ENCODE data around the gene EGFLAM. TPM values are rescaled to one million over a fixed set of nuclear protein-coding genes. Genes with fewer than 3 reads are reported as not detected.

Gene EGFLAM
- total and polyA plus RNA-seq, 9 of the 15 experiments (the other 6 are each of a cell fraction or from before 2014, with no cell fraction given): 0.09 to 2.5 (median 1.0) TPM

DNA sequence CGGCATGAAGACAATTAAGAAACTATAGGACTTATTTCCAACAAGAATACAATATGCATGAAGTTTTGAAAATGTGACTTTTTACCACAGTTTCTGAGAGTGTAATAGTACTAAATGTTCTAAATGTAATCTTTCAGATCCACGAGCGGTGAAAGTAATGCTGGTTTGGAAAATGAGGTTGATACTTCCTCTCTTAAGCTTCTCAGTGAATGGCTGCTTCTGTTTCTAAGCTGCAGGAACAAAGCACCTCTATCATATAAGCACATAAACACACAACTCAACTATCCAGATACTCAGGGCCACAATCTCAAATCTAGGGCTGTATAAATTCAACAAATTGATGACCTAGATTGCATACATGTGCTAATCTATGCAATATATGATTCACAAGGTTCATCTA, 219.8 kb downstream of the EGFLAM start (continued):
- TF ChIP-seq KHSRP (IDR thresholded peaks at IDR 0.05) (no peak), KLF13 (tag; IDR thresholded peaks at IDR 0.05; ENCODE audit: borderline replicate concordance, low read depth) (no peak), RBBP5 (IDR thresholded peaks at IDR 0.05; ENCODE audit: borderline replicate concordance, insufficient read depth, low read length, poor library complexity, severe bottlenecking) (no peak), ZBTB7A (IDR thresholded peaks at IDR 0.05; ENCODE audit: borderline replicate concordance, control insufficient read depth, low read depth, low read length) (no peak), CBX8 (IDR thresholded peaks at IDR 0.05; ENCODE audit: borderline replicate concordance, extremely low read depth, low read depth, low read length, poor library complexity, severe bottlenecking) (no peak), SNRNP70 (optimal IDR thresholded peaks at IDR 0.05; ENCODE audit: low read depth, low read length) (no peak), SAP30 (IDR thresholded peaks at IDR 0.05; ENCODE audit: borderline replicate concordance, insufficient read depth, low read depth, low read length, poor library complexity, severe bottlenecking) (no peak), MAZ (CRISPR knock-in tag; conservative IDR thresholded peaks at IDR 0.05 in 1 of 2, IDR thresholded peaks at IDR 0.05 in 1 of 2) (no peak)
- TF ChIP-seq, protein P1, sequence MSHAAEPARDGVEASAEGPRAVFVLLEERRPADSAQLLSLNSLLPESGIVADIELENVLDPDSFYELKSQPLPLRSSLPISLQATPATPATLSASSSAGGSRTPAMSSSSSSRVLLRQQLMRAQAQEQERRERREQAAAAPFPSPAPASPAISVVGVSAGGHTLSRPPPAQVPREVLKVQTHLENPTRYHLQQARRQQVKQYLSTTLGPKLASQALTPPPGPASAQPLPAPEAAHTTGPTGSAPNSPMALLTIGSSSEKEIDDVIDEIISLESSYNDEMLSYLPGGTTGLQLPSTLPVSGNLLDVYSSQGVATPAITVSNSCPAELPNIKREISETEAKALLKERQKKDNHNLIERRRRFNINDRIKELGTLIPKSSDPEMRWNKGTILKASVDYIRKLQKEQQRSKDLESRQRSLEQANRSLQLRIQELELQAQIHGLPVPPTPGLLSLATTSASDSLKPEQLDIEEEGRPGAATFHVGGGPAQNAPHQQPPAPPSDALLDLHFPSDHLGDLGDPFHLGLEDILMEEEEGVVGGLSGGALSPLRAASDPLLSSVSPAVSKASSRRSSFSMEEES (CRISPR knock-in tag; IDR thresholded peaks at IDR 0.05): no peak
- TF ChIP-seq, protein P2, sequence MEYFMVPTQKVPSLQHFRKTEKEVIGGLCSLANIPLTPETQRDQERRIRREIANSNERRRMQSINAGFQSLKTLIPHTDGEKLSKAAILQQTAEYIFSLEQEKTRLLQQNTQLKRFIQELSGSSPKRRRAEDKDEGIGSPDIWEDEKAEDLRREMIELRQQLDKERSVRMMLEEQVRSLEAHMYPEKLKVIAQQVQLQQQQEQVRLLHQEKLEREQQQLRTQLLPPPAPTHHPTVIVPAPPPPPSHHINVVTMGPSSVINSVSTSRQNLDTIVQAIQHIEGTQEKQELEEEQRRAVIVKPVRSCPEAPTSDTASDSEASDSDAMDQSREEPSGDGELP (CRISPR knock-in tag; IDR thresholded peaks at IDR 0.05; ENCODE audit: borderline replicate concordance): no peak

Measured in K562 (cell line).